Prostate gland (tissue), 2 donors: ENCODE results near the gene RPL21. TPM values are rescaled to one million over a fixed set of nuclear protein-coding genes. Genes with fewer than 3 reads are reported as not detected.

Experiments
- DNase-seq: peaks from one replicate; pipeline ENCODE4 v3.0.0-alpha.2; 2019; ENCODE audit warnings: low spot score
- H3K27ac ChIP-seq, 2 donors: fragments of 200-600 bp; sonication (generic); 2 replicates each; pipeline ENCODE4 v1.5.1; 2017 to 2019
- H3K27me3 ChIP-seq: fragments of 200-600 bp; sonication (generic); replicated peaks from 2 replicates; pipeline ENCODE4 v1.5.1; 2019; ENCODE audit not compliant: insufficient read depth
- H3K36me3 ChIP-seq, 2 donors: fragments of 200-600 bp; sonication (generic); 1 replicate in 1 of 2; 2 replicates in 1 of 2; pipeline versions ENCODE4 v1.5.1 to v1.8.1; 2017 to 2019
- H3K4me1 ChIP-seq: fragments of 200-600 bp; sonication (generic); replicated peaks from 2 replicates; pipeline ENCODE4 v1.5.1; 2019
- H3K4me3 ChIP-seq, 2 donors: fragments of 200-600 bp; sonication (generic); 2 replicates each; pipeline ENCODE4 v1.5.1; 2017 to 2019
- H3K9me3 ChIP-seq: fragments of 200-600 bp; sonication (generic); 2 replicates; pipeline ENCODE4 v1.5.1; 2017
- CTCF ChIP-seq, 4 experiments: fragments of 200-600 bp in 2 of 4; fragments of 450-650 bp in 2 of 4; sonication (generic) in 2 of 4; IDR thresholded peaks; 1 replicate in 3 of 4; 2 replicates in 1 of 4; pipeline ENCODE4 v1.5.1; 2016 to 2019; ENCODE audit warnings: antibody characterized with exemption in 4 of 4, mild to moderate bottlenecking in 2 of 4, moderate library complexity in 2 of 4
- POLR2A ChIP-seq: fragments of 450-650 bp; IDR thresholded peaks from one replicate; pipeline ENCODE4 v1.6.1; 2016; ENCODE audit warnings: antibody characterized with exemption, mild to moderate bottlenecking
- POLR2AphosphoS5 ChIP-seq: sonication (generic); formaldehyde crosslinking; IDR thresholded peaks from one replicate; pipeline ENCODE4 v1.6.1; 2017; ENCODE audit warnings: antibody characterized with exemption
- WGBS: methylation state at CpG from one replicate; pipeline ENCODE4 v1.1.5; 2018; 5-methylcytosine and 5-hydroxymethylcytosine counted together
- intact Hi-C: fragments of 100-400 bp; cut with DNase I; formaldehyde crosslinking; loops from one replicate; pipeline ENCODE4 v1.14.2; 2022
- total RNA-seq, 2 donors: library from RNA; depleted of rRNA; stranded (reverse); fragments of >200 nt; gene quantifications; one replicate each; pipeline ENCODE4 v1.1.0, GENCODE V29; 2016

RPL21 gene
- total RNA-seq, 2 donors from 2014 or later, result 338 to 1,109 TPM

- intact Hi-C loops, result loop anchor here (5.0 kb wide), 1 partner anchor 61 kb away; no protein-coding TSS in a partner anchor
- Histone ChIP-seq H3K27ac (no peak overlapping the region), H3K9me3 (no peaks in the 10 kb centered on the region), H3K4me1 (peaks cover 2% of the 10 kb centered on the region), H3K27me3 (no peaks in the 10 kb centered on the region), H3K36me3 (no peaks in the 10 kb centered on the region), H3K4me3 (no peak overlapping the region)
- no peak for DNase-seq
- WGBS, result 60% methylated on average over 7 of the region's 7 CpGs
- TF ChIP-seq POLR2AphosphoS5 (no peak), POLR2A (no peak), CTCF (IDR thresholded peaks at IDR 0.05) (no peak)
Observed at GRCh38 chr13:27276188-27276587, 24.8 kb downstream of the RPL21 start.

GRCh38 chr13:27279506-27279905 lies 28.1 kb downstream of the RPL21 start:
- DNase-seq, result no peak
- Histone ChIP-seq H3K36me3 (no peaks in the 10 kb centered on the region), H3K4me3 (no peak overlapping the region), H3K27me3 (no peaks in the 10 kb centered on the region), H3K4me1 (no peaks in the 10 kb centered on the region), H3K9me3 (no peaks in the 10 kb centered on the region), H3K27ac (no peak overlapping the region)
- TF ChIP-seq POLR2A (no peak), CTCF (IDR thresholded peaks at IDR 0.05) (no peak), POLR2AphosphoS5 (no peak)
- WGBS, result 80% methylated on average over 7 of the region's 7 CpGs
- intact Hi-C loops, result loop anchor here (5.0 kb wide), 1 partner anchor 58 kb away; no protein-coding TSS in a partner anchor

GRCh38 chr13:27280009-27280656 lies 28.8 kb downstream of the RPL21 start:
- Histone ChIP-seq H3K27ac (no peak overlapping the region), H3K4me1 (no peaks in the 10 kb centered on the region), H3K36me3 (no peaks in the 10 kb centered on the region), H3K4me3 (no peak overlapping the region), H3K9me3 (no peaks in the 10 kb centered on the region), H3K27me3 (no peaks in the 10 kb centered on the region)
- 35% methylated on average over 5 of the region's 5 CpGs for WGBS
- TF ChIP-seq CTCF (IDR thresholded peaks at IDR 0.05), result no peak
- TF ChIP-seq POLR2A, result no peak
- TF ChIP-seq POLR2AphosphoS5, result no peak
- intact Hi-C loops, result no loop called here
- no peak for DNase-seq

GRCh38 chr13:27280841-27281240 lies 29.5 kb downstream of the RPL21 start:
- WGBS, result 46% methylated on average over 4 of the region's 4 CpGs
- Histone ChIP-seq H3K36me3 (no peaks in the 10 kb centered on the region), H3K27me3 (no peaks in the 10 kb centered on the region), H3K4me3 (no peak overlapping the region), H3K27ac (no peak overlapping the region), H3K9me3 (no peaks in the 10 kb centered on the region), H3K4me1 (no peaks in the 10 kb centered on the region)
- TF ChIP-seq CTCF (IDR thresholded peaks at IDR 0.05) (no peak), POLR2A (no peak), POLR2AphosphoS5 (no peak)
- intact Hi-C loops, result no loop called here
- DNase-seq, result no peak

- no peak for DNase-seq
- Histone ChIP-seq H3K27me3 (no peaks in the 10 kb centered on the region), H3K4me1 (no peaks in the 10 kb centered on the region), H3K27ac (no peak overlapping the region), H3K9me3 (no peaks in the 10 kb centered on the region), H3K4me3 (no peak overlapping the region), H3K36me3 (no peaks in the 10 kb centered on the region)
- intact Hi-C loops, result no loop called here
- 83% methylated on average over 1 of the region's 1 CpG for WGBS
- TF ChIP-seq POLR2AphosphoS5 (no peak), POLR2A (no peak), CTCF (IDR thresholded peaks at IDR 0.05) (no peak)
Observed at GRCh38 chr13:27281420-27281819, 30.1 kb downstream of the RPL21 start.
